Measurements from ENCODE around the gene PLXNA2.

- TF ChIP-seq CTCF (CRISPR knock-in tag; IDR thresholded peaks at IDR 0.05), result peak; percentile 83
- TF ChIP-seq POLR2A (IDR thresholded peaks at IDR 0.05; ENCODE audit: insufficient read depth in 1 of 2, low read depth in 2 of 2, low read length in 2 of 2), result no peak
- TF ChIP-seq SKIL (CRISPR knock-in tag; IDR thresholded peaks at IDR 0.05; ENCODE audit: borderline replicate concordance), result no peak
- TF ChIP-seq SMC3 (IDR thresholded peaks at IDR 0.05; ENCODE audit: low read length), result peak; percentile 66
- no peak for TF ChIP-seq FOXK2 (IDR thresholded peaks at IDR 0.05)
- TF ChIP-seq ZNF556 (CRISPR knock-in tag; IDR thresholded peaks at IDR 0.05; ENCODE audit: borderline replicate concordance), result no peak
- TF ChIP-seq ZBTB20 (CRISPR knock-in tag; IDR thresholded peaks at IDR 0.05; ENCODE audit: borderline replicate concordance, low read depth), result no peak
- no peak for TF ChIP-seq E2F1 (CRISPR knock-in tag; IDR thresholded peaks at IDR 0.05)
- TF ChIP-seq FOXP1 (IDR thresholded peaks at IDR 0.05), result no peak
- no peak for TF ChIP-seq FOXP1 (CRISPR knock-in tag; IDR thresholded peaks at IDR 0.05)
- 0 out of 2 replicates have a peak, but pooled peaks have one; percentile 23 for TF ChIP-seq TBX2 (CRISPR knock-in tag; IDR thresholded peaks at IDR 0.05; ENCODE audit: borderline replicate concordance)
- no peak for TF ChIP-seq NCOR1 (IDR thresholded peaks at IDR 0.05; ENCODE audit: borderline replicate concordance, low read length)
- TF ChIP-seq RELA (CRISPR knock-in tag; IDR thresholded peaks at IDR 0.05), result no peak
- no peak for TF ChIP-seq ZNF350 (CRISPR knock-in tag; IDR thresholded peaks at IDR 0.05; ENCODE audit: borderline replicate concordance, low read depth)
- no peak for TF ChIP-seq ZSCAN29 (CRISPR knock-in tag; conservative IDR thresholded peaks at IDR 0.05)
These were observed 111.8 kb downstream of the PLXNA2 start for GRCh38 chr1:208132287-208132882.

Measured in HepG2 (cell line).